Uterus (tissue), 4 donors: ENCODE measurements around the gene KCNJ9. TPM values are rescaled to one million over a fixed set of nuclear protein-coding genes. Genes with fewer than 3 reads are reported as not detected.
A peak's percentile ranks its signal among the peaks of the same experiment; 100 is the strongest.

Source experiments
- DNase-seq, 2 donors: peaks; one replicate each; pipeline ENCODE4 v3.0.0-alpha.2; 2019 to 2020
- H3K27ac ChIP-seq, 2 donors: fragments of 200-600 bp; sonication (generic); 1 replicate in 1 of 2; 2 replicates in 1 of 2; pipeline ENCODE4 v1.5.1; 2016 to 2018
- H3K27me3 ChIP-seq, 2 donors: fragments of 200-600 bp; sonication (generic); one replicate each; pipeline ENCODE4 v1.5.1; 2018 to 2019; ENCODE audit warnings: control low read depth in 1 of 2
- H3K36me3 ChIP-seq, 2 donors: fragments of 200-600 bp; sonication (generic); one replicate each; pipeline ENCODE4 v1.5.1; 2019; ENCODE audit warnings: control low read depth in 1 of 2
- H3K4me1 ChIP-seq, 2 donors: fragments of 200-600 bp; sonication (generic); one replicate each; pipeline ENCODE4 v1.5.1; 2018 to 2019; ENCODE audit warnings: control low read depth in 1 of 2
- H3K4me3 ChIP-seq, 2 donors: fragments of 200-600 bp; sonication (generic); 1 replicate in 1 of 2; 2 replicates in 1 of 2; pipeline ENCODE4 v1.5.1; 2018 to 2019; ENCODE audit warnings: mild to moderate bottlenecking in 1 of 2
- H3K9me3 ChIP-seq, 2 donors: fragments of 200-600 bp; sonication (generic); one replicate each; pipeline ENCODE4 v1.5.1; 2019; ENCODE audit warnings: control low read depth in 1 of 2
- POLR2A ChIP-seq, 2 donors: fragments of 450-650 bp; IDR thresholded peaks; one replicate each; pipeline ENCODE4 v1.6.1; 2016; ENCODE audit warnings: antibody characterized with exemption in 2 of 2, mild to moderate bottlenecking in 1 of 2, moderate library complexity in 1 of 2
- intact Hi-C: fragments of 100-400 bp; cut with DNase I; formaldehyde crosslinking; loops from one replicate; pipeline ENCODE4 v1.15.1; 2023; ENCODE audit warnings: low total_unique reads
- total RNA-seq, 4 donors: library from RNA; depleted of rRNA in 3 of 4; stranded (reverse); fragments of >200 nt in 3 of 4; gene quantifications; one replicate each; pipeline versions ENCODE4 v1.1.0 to v1.2.4, GENCODE V29; 2014 to 2023
- TF ChIP-seq, protein P1 (sequence below), 4 experiments: fragments of 200-600 bp in 2 of 4; fragments of 450-650 bp in 2 of 4; sonication (generic) in 2 of 4; IDR thresholded peaks; one replicate each; pipeline ENCODE4 v1.5.1; 2016 to 2019; ENCODE audit warnings: antibody characterized with exemption in 4 of 4, mild to moderate bottlenecking in 2 of 4, moderate library complexity in 1 of 4
- donor health status: DM: yes; HTN: yes; CAD: no.

The KCNJ9 gene
- total RNA-seq, 4 donors from 2014 or later: 0.28 TPM; not detected in 3

- intact Hi-C loops: no loop called here
- peaks cover 0 to 13% of the 10 kb centered on the region in 2 donors for H3K27me3 ChIP-seq
- peak in 1 of 2 donors; percentile 55 for DNase-seq
Measured at GRCh38 chr1:160083968-160084770, 2.8 kb downstream of the KCNJ9 start.

GRCh38 chr1:160084771-160085321 is 3.5 kb downstream of the KCNJ9 start:
- intact Hi-C loops: no loop called here
- no peak for DNase-seq
- Histone ChIP-seq H3K4me1 (no peaks in the 10 kb centered on the region), H3K4me3 (no peak overlapping the region), H3K27ac (no peak overlapping the region), H3K27me3 (peaks cover 0 to 7% of the 10 kb centered on the region in 2 donors), H3K36me3 (no peaks in the 10 kb centered on the region), H3K9me3 (no peaks in the 10 kb centered on the region)
- TF ChIP-seq, protein P1, sequence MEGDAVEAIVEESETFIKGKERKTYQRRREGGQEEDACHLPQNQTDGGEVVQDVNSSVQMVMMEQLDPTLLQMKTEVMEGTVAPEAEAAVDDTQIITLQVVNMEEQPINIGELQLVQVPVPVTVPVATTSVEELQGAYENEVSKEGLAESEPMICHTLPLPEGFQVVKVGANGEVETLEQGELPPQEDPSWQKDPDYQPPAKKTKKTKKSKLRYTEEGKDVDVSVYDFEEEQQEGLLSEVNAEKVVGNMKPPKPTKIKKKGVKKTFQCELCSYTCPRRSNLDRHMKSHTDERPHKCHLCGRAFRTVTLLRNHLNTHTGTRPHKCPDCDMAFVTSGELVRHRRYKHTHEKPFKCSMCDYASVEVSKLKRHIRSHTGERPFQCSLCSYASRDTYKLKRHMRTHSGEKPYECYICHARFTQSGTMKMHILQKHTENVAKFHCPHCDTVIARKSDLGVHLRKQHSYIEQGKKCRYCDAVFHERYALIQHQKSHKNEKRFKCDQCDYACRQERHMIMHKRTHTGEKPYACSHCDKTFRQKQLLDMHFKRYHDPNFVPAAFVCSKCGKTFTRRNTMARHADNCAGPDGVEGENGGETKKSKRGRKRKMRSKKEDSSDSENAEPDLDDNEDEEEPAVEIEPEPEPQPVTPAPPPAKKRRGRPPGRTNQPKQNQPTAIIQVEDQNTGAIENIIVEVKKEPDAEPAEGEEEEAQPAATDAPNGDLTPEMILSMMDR (IDR thresholded peaks at IDR 0.05): no peak
- no peak for TF ChIP-seq POLR2A (IDR thresholded peaks at IDR 0.05)

More at GRCh38 chr1:160083968-160084770, 2.8 kb downstream of the KCNJ9 start:
- TF ChIP-seq, protein P1 (IDR thresholded peaks at IDR 0.05): peak; percentile 47 to 65 (median 52)
- TF ChIP-seq POLR2A (IDR thresholded peaks at IDR 0.05): no peak
- Histone ChIP-seq H3K27ac (no peak overlapping the region), H3K4me3 (peak overlapping the region in 1 of 2 donors; percentile 29), H3K4me1 (no peaks in the 10 kb centered on the region), H3K36me3 (no peaks in the 10 kb centered on the region), H3K9me3 (no peaks in the 10 kb centered on the region)

DNA sequence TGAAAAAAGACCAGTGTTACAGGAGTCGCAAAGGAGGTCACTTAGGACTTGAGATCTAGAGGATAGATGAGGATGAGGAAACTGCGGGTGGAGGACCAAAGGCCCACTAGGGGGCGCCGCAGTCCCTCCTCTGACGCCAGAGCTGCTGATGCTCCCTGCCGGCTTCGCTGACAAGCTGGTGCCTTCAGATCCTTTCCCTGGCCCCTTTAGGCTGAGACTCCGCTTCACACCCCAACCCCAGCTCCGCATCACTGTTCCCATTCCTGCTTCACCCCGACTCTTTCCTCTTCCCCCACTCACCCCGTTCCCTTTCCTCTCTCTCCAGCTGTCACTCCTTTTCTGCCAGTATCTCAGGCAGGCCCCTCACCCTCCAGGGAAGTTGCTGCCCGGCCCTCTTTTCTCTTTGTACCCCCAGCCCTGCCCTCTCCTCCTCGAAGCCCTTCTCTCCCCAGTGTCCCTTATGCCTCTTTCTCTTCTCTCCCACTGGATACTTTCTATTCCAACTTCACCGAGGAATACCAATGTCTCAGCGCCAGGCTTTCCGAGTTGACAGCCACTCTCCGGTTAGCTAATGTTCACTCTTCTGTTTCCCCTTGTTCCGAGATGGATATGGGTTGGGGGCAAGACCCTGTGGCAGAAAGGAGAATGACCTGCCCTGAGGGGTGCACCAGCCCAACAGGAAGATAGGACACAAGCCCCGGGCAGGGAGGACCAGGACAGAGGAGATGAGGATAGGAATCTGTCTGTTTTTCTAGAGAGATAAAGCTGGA is 4.5 kb downstream of the KCNJ9 start:
- Histone ChIP-seq H3K36me3 (no peaks in the 10 kb centered on the region), H3K27ac (peak overlapping the region in 1 of 2 donors; percentile 42), H3K9me3 (no peaks in the 10 kb centered on the region), H3K4me1 (no peaks in the 10 kb centered on the region), H3K4me3 (no peak overlapping the region), H3K27me3 (peaks cover 0 to 7% of the 10 kb centered on the region in 2 donors)
- peak; percentile 60 for DNase-seq
- no peak for TF ChIP-seq POLR2A (IDR thresholded peaks at IDR 0.05)
- TF ChIP-seq, protein P1 (IDR thresholded peaks at IDR 0.05): peak; percentile 50 to 64 (median 51)
- intact Hi-C loops: no loop called here

DNA sequence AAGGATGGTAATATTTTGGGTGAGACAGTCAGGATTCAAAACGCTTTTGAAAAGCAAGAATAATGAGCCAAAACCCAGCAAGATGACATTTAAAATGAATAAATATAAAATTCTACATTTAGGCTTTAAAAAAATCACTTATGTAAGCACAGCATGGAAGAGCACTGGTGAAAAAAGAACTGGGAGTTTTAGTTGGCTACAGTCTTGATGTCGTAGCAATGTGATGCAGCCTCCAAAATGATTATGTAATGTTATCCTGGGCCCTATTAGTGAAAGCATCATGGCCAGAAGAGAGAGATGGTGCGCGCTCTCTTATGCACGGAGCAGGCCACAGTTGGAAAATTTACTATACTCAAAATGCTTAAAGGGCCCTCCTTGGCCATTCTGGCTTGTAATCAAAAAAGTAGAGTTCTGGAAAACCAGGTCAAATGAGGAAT is 5.1 kb downstream of the KCNJ9 start:
- Histone ChIP-seq H3K27ac (peak overlapping the region in 1 of 2 donors; percentile 42), H3K4me1 (no peaks in the 10 kb centered on the region), H3K36me3 (no peaks in the 10 kb centered on the region), H3K27me3 (peaks cover 0 to 7% of the 10 kb centered on the region in 2 donors), H3K9me3 (no peaks in the 10 kb centered on the region), H3K4me3 (no peak overlapping the region)
- DNase-seq: no peak
- TF ChIP-seq POLR2A (IDR thresholded peaks at IDR 0.05): no peak
- TF ChIP-seq, protein P1 (IDR thresholded peaks at IDR 0.05): no peak
- intact Hi-C loops: no loop called here
